HepG2 (cell line): ENCODE measurements around the gene CACNA1C. TPM values are rescaled to one million over a fixed set of nuclear protein-coding genes. Genes with fewer than 3 reads are reported as not detected.

Source experiments
- ATAC-seq: fragments of 200-7000 bp; cut with Tn5 transposase; 3 replicates; pipeline ENCODE4 v1.9.1; 2020; ENCODE audit warnings: mild to moderate bottlenecking, moderate library complexity
- BruUV-seq: library from RNA; stranded (reverse); fragments of 400-500 nt; replicated peaks from 2 replicates; lab custom pipeline; 2021; lab: Mats Ljungman, UMichigan
- CTCF ChIA-PET: fragments of 300-600 bp; formaldehyde crosslinking; extraction: SDS; loops from one replicate; lab custom pipeline; 2021; ENCODE audit warnings: low total read pairs, inconsistent platforms, low intra/inter-chr PET ratio; lab: Yijun Ruan, JAX
- POLR2A ChIA-PET: fragments of 350-600 bp; sonication (Branson Sonifier 250); formaldehyde crosslinking; loops from one replicate; lab custom pipeline; 2020; ENCODE audit warnings: antibody characterized with exemption, inconsistent platforms; lab: Yijun Ruan, JAX
- DNase-seq: peaks from one replicate; pipeline ENCODE4 v3.0.0-alpha.2; 2015; ENCODE audit warnings: low spot score
- FAIRE-seq: peaks from 3 replicates; lab custom pipeline; 2011; peaks lifted over from hg19 to GRCh38; lab: Jason Lieb, UNC
- H2AFZ ChIP-seq: one replicate; pipeline ENCODE4 v1.6.1; 2011; ENCODE audit warnings: low read length, inconsistent platforms
- H3K27ac ChIP-seq: fragments of 300-600 bp; 3 replicates; pipeline ENCODE4 v1.8.0; 2011; ENCODE audit warnings: mixed run types, mild to moderate bottlenecking, mixed read lengths, low read length, inconsistent platforms; ENCODE audit not compliant: insufficient read depth; ENCODE audit errors: extremely low read length
- H3K27me3 ChIP-seq, 2 experiments: fragments of 200-600 bp in 1 of 2; 2 replicates in 1 of 2; 3 replicates in 1 of 2; pipeline versions ENCODE4 v1.6.0 to v1.8.0; 2011; ENCODE audit warnings: low read length in 2 of 2, mild to moderate bottlenecking in 2 of 2, moderate library complexity in 2 of 2, inconsistent platforms in 1 of 2; ENCODE audit not compliant: insufficient read depth in 2 of 2, control insufficient read depth in 1 of 2
- H3K36me3 ChIP-seq, 2 experiments: fragments of 200-600 bp in 1 of 2; replicated peaks in 1 of 2; 2 replicates in 1 of 2; 3 replicates in 1 of 2; pipeline versions ENCODE4 v1.5.1 to v1.8.0; 2011; ENCODE audit warnings: low read length in 2 of 2, inconsistent platforms in 1 of 2; ENCODE audit not compliant: insufficient read depth in 2 of 2, control insufficient read depth in 1 of 2
- H3K4me1 ChIP-seq: 2 replicates; pipeline ENCODE4 v1.5.1; 2012; ENCODE audit warnings: low read length, inconsistent platforms; ENCODE audit not compliant: insufficient read depth
- H3K4me2 ChIP-seq: 2 replicates; pipeline ENCODE4 v1.6.0; 2011; ENCODE audit warnings: low read depth, low read length, inconsistent platforms
- H3K4me3 ChIP-seq, 3 experiments: fragments of 200-600 bp in 1 of 3; sonication (generic), shearing (Covaris generic) in 1 of 3; replicated peaks in 1 of 3; 2 replicates each; pipeline ENCODE4 v1.5.1; 2011 to 2016; ENCODE audit warnings: low read length in 3 of 3, inconsistent platforms in 2 of 3, low read depth in 2 of 3, mild to moderate bottlenecking in 2 of 3, control low read depth in 1 of 3, mixed read lengths in 1 of 3; ENCODE audit not compliant: insufficient read depth in 1 of 3
- H3K79me2 ChIP-seq: one replicate; pipeline ENCODE4 v1.6.1; 2011; ENCODE audit warnings: low read length, inconsistent platforms; ENCODE audit not compliant: insufficient read depth
- H3K9ac ChIP-seq: 2 replicates; pipeline ENCODE4 v1.6.0; 2011; ENCODE audit warnings: mild to moderate bottlenecking, low read depth, low read length, inconsistent platforms; ENCODE audit not compliant: insufficient read depth
- H3K9me3 ChIP-seq: 2 replicates; pipeline ENCODE4 v1.5.1; 2012; ENCODE audit warnings: mild to moderate bottlenecking, low read length
- H4K20me1 ChIP-seq: 2 replicates; pipeline ENCODE4 v1.6.0; 2011; ENCODE audit warnings: inconsistent platforms, mild to moderate bottlenecking, low read length, moderate library complexity; ENCODE audit not compliant: insufficient read depth
- ATF5 ChIP-seq: sonication (generic); formaldehyde crosslinking; IDR thresholded peaks from 2 replicates; pipeline ENCODE4 v1.4.0; 2020; ENCODE audit warnings: mild to moderate bottlenecking, low read depth, missing genetic modification reagents
- DNMT1 ChIP-seq: sonication (generic); formaldehyde crosslinking; IDR thresholded peaks from 2 replicates; pipeline ENCODE4 v1.5.1; 2020; ENCODE audit warnings: mild to moderate bottlenecking, missing genetic modification reagents
- HCFC1 ChIP-seq: fragments of 150-350 bp; IDR thresholded peaks from 2 replicates; pipeline ENCODE4 v1.6.1; 2014; ENCODE audit warnings: low read depth, low read length
- JARID2 ChIP-seq: sonication (generic); formaldehyde crosslinking; IDR thresholded peaks from 2 replicates; pipeline ENCODE4 v1.8.1; 2023; ENCODE audit warnings: missing genetic modification reagents, inconsistent platforms; ENCODE audit not compliant: insufficient replicate concordance
- MXD3 ChIP-seq: IDR thresholded peaks from 2 replicates; pipeline ENCODE4 v1.6.1; 2016; ENCODE audit warnings: mild to moderate bottlenecking, missing biosample characterization, missing genetic modification reagents
- PBX2 ChIP-seq: IDR thresholded peaks from 2 replicates; pipeline ENCODE4 v1.6.1; 2016; ENCODE audit warnings: control low read depth
- RNF2 ChIP-seq: fragments of 450-650 bp; conservative IDR thresholded peaks from 2 replicates; pipeline ENCODE4 v1.6.1; 2016; ENCODE audit warnings: low read depth
- SKI ChIP-seq: fragments of 450-650 bp; IDR thresholded peaks from one replicate; pipeline ENCODE4 v1.6.1; 2018; ENCODE audit warnings: mild to moderate bottlenecking; ENCODE audit not compliant: partially characterized antibody
- SP4 ChIP-seq: sonication (generic); formaldehyde crosslinking; IDR thresholded peaks from 2 replicates; pipeline ENCODE4 v1.8.1; 2023; ENCODE audit warnings: mild to moderate bottlenecking, missing genetic modification reagents
- ZNF260 ChIP-seq: sonication (generic); formaldehyde crosslinking; IDR thresholded peaks from 2 replicates; pipeline ENCODE4 v1.4.0; 2020; ENCODE audit warnings: missing genetic modification reagents, low read depth, mild to moderate bottlenecking, borderline replicate concordance
- ZNF292 ChIP-seq: sonication (generic); formaldehyde crosslinking; IDR thresholded peaks from 2 replicates; pipeline ENCODE4 v1.8.1; 2022; ENCODE audit warnings: mild to moderate bottlenecking, low read depth, missing genetic modification reagents, borderline replicate concordance
- WGBS: methylation state at CpG from one replicate; pipeline ENCODE4 v1.1.6; 2017; ENCODE audit warnings: low lambda C conversion rate; 5-methylcytosine and 5-hydroxymethylcytosine counted together
- in situ Hi-C: cut with HindIII; loops from 2 replicates; pipeline ENCODE4 v1.10.0; 2017; ENCODE audit warnings: low pct_unique_long_range_greater_than_20kb; ENCODE audit not compliant: extremely low pct_ligation_motif_present
- intact Hi-C: fragments of 100-400 bp; cut with micrococcal nuclease; formaldehyde crosslinking; loops from one replicate; pipeline ENCODE4 v1.10.0; 2022; ENCODE audit not compliant: unreplicated experiment
- polyA plus RNA-seq, 8 experiments: library from polyadenylated mRNA; depleted of rRNA in 3 of 8; stranded (reverse) in 7 of 8; unstranded in 1 of 8; fragments of >200 nt; fragmentation: Illumina TruSeq in 4 of 8; extraction: Trizol in 4 of 8; gene quantifications; 2 replicates each; pipeline versions ENCODE4 v1.2.1 to v1.2.3, GENCODE V29; 2011 to 2016; ENCODE audit warnings: low read depth in 4 of 8, missing spikeins in 1 of 8, mixed read lengths in 1 of 8; ENCODE audit not compliant: insufficient read depth in 1 of 8
- total RNA-seq, 5 experiments: library from RNA; depleted of rRNA; stranded (reverse); fragments of >200 nt; fragmentation: Illumina TruSeq; extraction: Trizol; gene quantifications; 2 replicates each; pipeline ENCODE4 v1.2.3, GENCODE V29; 2016; ENCODE audit warnings: low read depth in 1 of 5

CACNA1C gene
- total and polyA plus RNA-seq, 2 of the 13 experiments (the other 11 are each of a cell fraction or from before 2014, with no cell fraction given), result not detected

GRCh38 chr12:2557597-2557996 lies 504.8 kb downstream of the CACNA1C start:
- intact Hi-C loops, result no loop called here
- H2AFZ ChIP-seq, result no peak overlapping the region
- no peak overlapping the region for H3K4me3 ChIP-seq
- POLR2A ChIA-PET, result no interaction called here
- no peaks in the 10 kb centered on the region for H3K4me1 ChIP-seq
- no peaks in the 10 kb centered on the region for H4K20me1 ChIP-seq
- no TSS peak for BruUV-seq
- H3K79me2 ChIP-seq, result no peaks in the 10 kb centered on the region
- DNase-seq (no peak), ATAC-seq (no peak), FAIRE-seq (no peak)
- H3K36me3 ChIP-seq, result no peaks in the 10 kb centered on the region
- in situ Hi-C loops, result no loop called here
- no peak overlapping the region for H3K4me2 ChIP-seq
- TF ChIP-seq PBX2 (CRISPR knock-in tag) (no peak), MXD3 (CRISPR knock-in tag) (no peak), ATF5 (CRISPR knock-in tag) (no peak), SKI (no peak), SP4 (CRISPR knock-in tag) (no peak), ZNF260 (CRISPR knock-in tag) (no peak), DNMT1 (CRISPR knock-in tag) (no peak), HCFC1 (no peak), JARID2 (no peak), ZNF292 (CRISPR knock-in tag) (no peak), RNF2 (no peak)
- H3K9me3 ChIP-seq, result no peaks in the 10 kb centered on the region
- no peak overlapping the region for H3K9ac ChIP-seq
- 0% methylated on average over 3 of the region's 3 CpGs for WGBS
- H3K27me3 ChIP-seq, result peaks cover 1 to 67% of the 10 kb centered on the region in 2 experiments; a peak in 3 of 5 replicates
- CTCF ChIA-PET, result no interaction called here
- H3K27ac ChIP-seq, result no peak overlapping the region
